ENCODE results near the gene RIMBP2.
A peak's percentile ranks its signal among the peaks of the same experiment; 100 is the strongest.
"Not testable (repeated sequence)": the region's sequence is repeated elsewhere in the genome, so short reads cannot be mapped to it uniquely, and the experiment has no call there.

RIMBP2 gene, protein sequence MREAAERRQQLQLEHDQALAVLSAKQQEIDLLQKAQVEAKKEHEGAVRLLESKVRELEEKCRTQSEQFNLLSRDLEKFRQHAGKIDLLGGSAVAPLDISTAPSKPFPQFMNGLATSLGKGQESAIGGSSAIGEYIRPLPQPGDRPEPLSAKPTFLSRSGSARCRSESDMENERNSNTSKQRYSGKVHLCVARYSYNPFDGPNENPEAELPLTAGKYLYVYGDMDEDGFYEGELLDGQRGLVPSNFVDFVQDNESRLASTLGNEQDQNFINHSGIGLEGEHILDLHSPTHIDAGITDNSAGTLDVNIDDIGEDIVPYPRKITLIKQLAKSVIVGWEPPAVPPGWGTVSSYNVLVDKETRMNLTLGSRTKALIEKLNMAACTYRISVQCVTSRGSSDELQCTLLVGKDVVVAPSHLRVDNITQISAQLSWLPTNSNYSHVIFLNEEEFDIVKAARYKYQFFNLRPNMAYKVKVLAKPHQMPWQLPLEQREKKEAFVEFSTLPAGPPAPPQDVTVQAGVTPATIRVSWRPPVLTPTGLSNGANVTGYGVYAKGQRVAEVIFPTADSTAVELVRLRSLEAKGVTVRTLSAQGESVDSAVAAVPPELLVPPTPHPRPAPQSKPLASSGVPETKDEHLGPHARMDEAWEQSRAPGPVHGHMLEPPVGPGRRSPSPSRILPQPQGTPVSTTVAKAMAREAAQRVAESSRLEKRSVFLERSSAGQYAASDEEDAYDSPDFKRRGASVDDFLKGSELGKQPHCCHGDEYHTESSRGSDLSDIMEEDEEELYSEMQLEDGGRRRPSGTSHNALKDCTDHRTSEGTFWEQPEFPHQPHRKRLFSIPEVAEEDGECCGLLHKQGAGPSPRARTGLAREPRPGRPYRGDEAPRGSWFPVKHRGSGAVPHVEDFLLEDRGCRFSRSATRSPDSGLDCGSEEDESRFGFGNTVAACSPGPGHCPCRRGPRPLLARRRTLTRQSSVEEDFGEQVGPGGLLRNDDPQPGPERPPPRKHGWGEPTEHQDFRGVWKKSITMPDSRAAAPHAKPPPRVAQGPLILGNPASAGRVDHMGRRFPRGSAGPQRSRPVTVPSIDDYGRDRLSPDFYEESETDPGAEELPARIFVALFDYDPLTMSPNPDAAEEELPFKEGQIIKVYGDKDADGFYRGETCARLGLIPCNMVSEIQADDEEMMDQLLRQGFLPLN (N-terminal part only)

GRCh38 chr12:130715998-130716968, at the start of gene RIMBP2:
TSS of gene RIMBP2 (minus strand) at chr12:130716299. CDS start at chr12:130479013, 237,286 bp downstream.
- FAIRE-seq (no peak), DNase-seq (ENCODE audit: low spot score) (no peak)

GRCh38 chr12:130765186-130765659, 49.1 kb upstream of the RIMBP2 start:
- FAIRE-seq = no peak
- DNase-seq (ENCODE audit: low spot score) = no peak

GRCh38 chr12:130764475-130765185, 48.5 kb upstream of the RIMBP2 start:
- no peak for FAIRE-seq

GRCh38 chr12:130764073-130764472, 48.0 kb upstream of the RIMBP2 start:
- FAIRE-seq (no peak), DNase-seq (ENCODE audit: low spot score) (no peak)

More at GRCh38 chr12:130764475-130765185, 48.5 kb upstream of the RIMBP2 start:
- DNase-seq (ENCODE audit: low spot score) = no peak

DNA sequence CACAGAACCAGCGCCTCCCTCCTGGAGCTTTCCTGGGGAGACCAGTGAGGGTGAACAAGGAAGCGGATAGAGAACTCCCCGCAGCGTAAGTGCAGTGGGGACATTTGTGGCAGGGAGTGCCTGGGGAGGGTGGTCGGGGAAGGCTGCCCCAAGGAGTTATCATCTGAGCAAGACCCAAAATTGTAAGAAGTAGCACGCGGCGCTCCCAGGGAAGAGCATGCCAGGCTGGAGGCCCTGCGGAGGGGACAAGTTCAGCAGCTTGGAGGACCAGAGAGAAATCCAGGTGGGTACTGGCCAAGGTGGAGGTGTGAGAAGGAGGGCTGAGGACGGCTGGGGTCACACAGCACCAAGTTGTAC, 46.2 kb upstream of the RIMBP2 start:
- DNase-seq (ENCODE audit: low spot score) (no peak), FAIRE-seq (no peak)

DNA sequence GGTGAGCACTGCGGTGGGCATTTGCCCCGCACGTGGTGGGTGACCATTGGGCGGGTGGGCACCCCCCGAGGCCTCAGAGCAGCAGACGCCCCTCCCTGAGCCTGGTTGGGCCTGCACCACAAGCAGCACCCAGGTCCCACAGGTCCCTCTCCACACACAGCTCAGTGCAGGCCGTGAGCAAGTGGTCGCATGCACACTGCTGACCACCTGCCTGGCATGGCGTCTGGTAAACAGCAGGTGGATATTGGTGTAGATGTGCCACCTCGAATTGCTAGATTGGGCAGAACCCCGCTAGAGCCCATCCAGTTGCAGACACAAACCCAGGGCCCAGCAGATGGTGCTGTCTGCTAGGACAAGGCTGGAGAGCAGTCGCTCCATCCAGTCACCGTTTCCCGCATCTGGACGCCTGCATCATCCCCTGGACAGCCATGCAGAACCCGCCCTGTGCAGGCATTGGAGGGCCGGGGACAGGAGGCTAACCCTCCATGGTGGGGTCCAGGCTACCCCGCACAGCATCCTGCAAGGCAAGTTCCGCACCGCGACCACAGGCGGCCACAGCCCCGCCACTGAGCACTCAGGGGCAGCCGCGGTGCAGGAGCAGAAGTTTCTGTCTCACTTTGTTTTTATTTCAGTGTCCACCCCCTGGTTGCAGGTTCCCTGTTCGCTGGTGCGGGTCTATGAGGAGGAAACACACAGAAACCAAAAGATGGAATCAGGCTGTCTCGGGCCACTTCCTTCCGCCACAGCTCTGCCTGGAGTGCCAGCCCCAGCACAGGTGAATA, 45.6 kb upstream of the RIMBP2 start:
- FAIRE-seq (no peak), DNase-seq (ENCODE audit: low spot score) (no peak)

DNA sequence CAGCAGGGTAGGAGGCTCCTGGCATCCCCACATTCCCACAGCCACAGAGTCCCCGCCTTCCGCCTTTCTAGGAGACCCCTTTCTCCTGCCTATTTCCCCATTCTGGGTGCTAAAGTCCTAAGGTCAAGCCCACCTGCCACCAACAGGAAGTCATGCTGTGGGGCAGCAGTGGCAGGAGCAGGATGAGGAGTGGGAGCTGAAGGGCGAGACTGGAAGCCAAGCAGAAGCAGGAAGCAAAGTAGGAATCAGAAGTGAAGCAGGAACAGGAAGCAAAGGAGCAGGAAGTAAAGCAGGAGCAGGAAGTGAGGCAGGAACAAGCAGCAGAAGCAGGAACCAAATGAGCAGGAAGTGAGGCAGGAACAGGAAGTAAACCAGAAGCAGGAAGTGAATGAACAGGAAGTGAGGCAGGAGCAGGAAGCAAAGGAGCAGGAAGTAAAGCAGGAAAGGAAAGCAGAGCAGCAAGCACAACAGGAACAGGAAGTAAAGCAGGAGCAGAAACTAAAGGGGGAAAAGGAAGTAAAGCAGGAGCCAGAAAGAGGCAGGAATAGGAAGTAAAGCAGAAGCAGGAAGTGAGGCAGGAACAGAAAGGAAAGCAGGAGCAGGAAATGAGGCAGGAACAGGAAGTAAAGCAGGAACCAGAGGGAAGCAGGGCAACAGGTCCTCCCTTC, 38.3 kb upstream of the RIMBP2 start:
- FAIRE-seq (no peak), DNase-seq (ENCODE audit: low spot score) (no peak)

DNA sequence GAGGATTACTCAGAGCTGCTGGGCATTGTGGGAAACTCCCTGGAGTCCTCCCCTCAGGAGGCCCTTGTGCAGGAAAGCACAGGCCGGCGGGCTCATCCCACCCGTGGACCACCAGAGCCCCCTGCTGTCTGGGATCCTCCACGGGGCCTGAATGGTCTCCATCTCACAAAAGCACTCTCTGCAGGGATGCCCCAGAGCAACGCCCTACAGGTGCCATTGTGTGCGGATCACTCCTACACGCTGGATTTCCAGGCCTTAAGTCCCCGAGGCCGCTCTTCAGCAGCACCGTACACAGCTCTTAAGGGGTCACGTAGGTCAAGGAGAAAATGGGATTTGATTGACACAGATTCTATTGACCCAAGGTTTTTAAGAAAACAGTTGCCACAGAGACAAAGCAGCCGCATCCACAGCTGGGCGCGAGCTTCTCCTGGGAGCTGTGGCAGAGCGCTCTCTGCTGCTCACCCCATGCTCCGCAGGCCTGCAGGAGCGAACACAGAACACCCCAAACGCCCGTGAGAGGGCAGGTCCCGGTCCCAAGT, 36.7 kb upstream of the RIMBP2 start:
- DNase-seq (ENCODE audit: low spot score) = no peak
- no peak for FAIRE-seq

- FAIRE-seq; DNase-seq (ENCODE audit: low spot score): not testable (repeated sequence)
These were observed 35.9 kb upstream of the RIMBP2 start for GRCh38 chr12:130752037-130752436.

DNA sequence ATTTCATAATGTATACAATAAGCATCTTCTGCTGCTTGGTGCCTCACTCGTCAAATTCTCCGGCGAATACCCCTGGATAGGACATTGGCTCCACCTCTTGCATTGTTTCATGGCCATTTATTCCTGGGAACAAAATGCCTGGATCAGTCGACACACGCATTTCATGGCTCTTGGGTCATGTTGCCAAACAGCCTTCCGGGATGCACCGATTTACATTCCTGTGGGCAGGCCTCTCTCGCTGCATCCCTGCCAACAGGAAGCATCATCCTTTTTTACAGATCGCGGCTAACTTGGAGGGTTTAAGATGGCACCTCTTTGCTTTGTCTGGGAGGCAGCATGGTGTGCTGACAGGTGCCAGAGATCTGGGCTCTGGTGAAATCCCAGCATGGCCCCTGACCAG, 32.7 kb upstream of the RIMBP2 start:
- no peak for FAIRE-seq

GRCh38 chr12:130747867-130748740, 32.0 kb upstream of the RIMBP2 start:
- FAIRE-seq (no peak), DNase-seq (ENCODE audit: low spot score) (no peak)

More for the DNA sequence above, 32.7 kb upstream of the RIMBP2 start:
- no peak for DNase-seq (ENCODE audit: low spot score)

DNA sequence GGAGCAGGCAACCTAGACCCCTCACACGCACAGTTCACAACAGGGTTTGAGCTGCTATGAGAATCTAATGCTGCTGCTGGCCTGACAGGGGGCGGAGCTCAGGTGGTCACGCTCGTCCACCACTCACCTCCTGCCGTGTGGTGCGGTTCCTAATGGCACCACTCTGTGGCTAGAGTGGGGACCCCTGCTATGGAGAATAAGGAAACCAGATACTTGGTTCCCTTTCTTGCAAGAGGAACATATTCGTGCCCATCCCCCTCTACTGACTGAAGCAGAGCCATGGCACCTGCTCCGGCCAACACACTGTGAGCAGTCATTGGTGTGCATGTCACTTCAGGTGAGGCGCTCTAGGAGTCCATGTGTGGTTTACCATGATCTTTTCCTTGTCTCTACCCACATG, 30.4 kb upstream of the RIMBP2 start:
- DNase-seq (ENCODE audit: low spot score) = no peak
- no peak for FAIRE-seq

DNA sequence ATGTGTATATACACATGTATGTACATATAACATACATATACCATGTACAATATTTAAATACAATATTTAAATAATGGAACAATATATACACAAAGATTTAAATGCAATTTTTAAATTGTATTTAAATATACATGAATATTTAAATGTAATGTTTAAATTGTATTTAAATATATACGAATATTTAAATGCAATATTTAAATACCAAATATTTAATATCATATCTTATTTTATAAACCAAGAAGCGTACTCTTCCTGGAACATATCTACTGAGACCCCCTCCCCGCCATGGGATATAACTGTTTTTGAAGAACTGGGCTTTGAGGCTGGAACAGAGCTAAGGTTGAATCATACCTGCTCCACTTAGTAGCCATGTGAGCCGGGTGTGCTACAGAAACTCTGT, 29.8 kb upstream of the RIMBP2 start:
- DNase-seq (ENCODE audit: low spot score) = no peak
- peak; percentile 50 for FAIRE-seq

DNA sequence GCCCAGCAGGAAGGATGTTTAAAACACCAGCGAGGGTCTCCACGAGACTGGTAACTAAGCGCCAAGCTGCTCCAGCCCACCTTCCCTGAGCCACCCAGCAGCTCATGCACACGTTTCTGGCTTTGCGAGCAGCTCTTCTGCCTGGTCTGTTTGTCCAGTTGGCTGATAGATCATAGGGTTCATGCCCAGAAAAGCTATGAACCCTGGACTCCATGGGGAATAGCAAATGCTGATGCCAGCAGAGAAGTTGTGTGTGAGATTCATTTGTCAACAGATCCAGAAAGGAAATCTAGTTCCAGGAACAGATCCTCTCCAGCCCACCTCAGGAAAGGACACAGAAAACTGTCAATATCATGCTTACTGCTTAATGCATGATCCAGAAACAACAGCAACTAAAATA, 28.2 kb upstream of the RIMBP2 start:
- FAIRE-seq = no peak

DNA sequence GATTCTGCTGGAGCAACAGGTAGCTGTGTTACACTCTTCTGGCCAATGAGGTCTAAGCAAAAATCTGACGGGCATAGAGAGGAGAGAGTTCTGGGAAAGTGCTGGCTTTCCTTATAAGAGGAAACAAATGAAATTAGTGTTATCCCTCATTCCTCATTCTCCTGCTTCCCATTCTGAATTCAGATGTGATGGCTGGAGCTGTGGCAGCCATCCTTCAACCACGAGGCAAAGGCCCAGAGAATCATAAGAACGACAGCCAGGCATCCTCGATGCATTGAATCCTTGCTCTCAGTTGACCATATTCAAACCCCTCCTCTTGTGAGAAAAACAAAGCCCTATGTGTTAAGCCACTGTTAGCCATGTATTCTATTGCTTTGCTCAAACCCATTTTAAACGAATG, 27.5 kb upstream of the RIMBP2 start:
- DNase-seq (ENCODE audit: low spot score) = no peak
- no peak for FAIRE-seq

More for the DNA sequence above, 28.2 kb upstream of the RIMBP2 start:
- no peak for DNase-seq (ENCODE audit: low spot score)

GRCh38 chr12:130743176-130743575, 27.1 kb upstream of the RIMBP2 start:
- FAIRE-seq (no peak), DNase-seq (ENCODE audit: low spot score) (no peak)

- FAIRE-seq = no peak
- DNase-seq (ENCODE audit: low spot score) = no peak
These were observed 26.6 kb upstream of the RIMBP2 start for GRCh38 chr12:130742716-130743115.
